Neutrophil (primary cell): ENCODE results near the gene ARHGAP23.

Experiments used
- H3K27ac ChIP-seq: fragments of 200-600 bp; sonication (generic); 2 replicates; pipeline ENCODE4 v1.5.1; 2016; ENCODE audit warnings: mild to moderate bottlenecking, moderate library complexity
- H3K27me3 ChIP-seq: fragments of 200-600 bp; sonication (generic); 2 replicates; pipeline ENCODE4 v1.6.0; 2016; ENCODE audit warnings: mild to moderate bottlenecking
- H3K36me3 ChIP-seq: fragments of 200-600 bp; sonication (generic); 2 replicates; pipeline ENCODE4 v1.5.1; 2017
- H3K4me1 ChIP-seq, 2 experiments: fragments of 200-600 bp in 1 of 2; sonication (generic) in 1 of 2; 1 replicate in 1 of 2; 2 replicates in 1 of 2; pipeline versions ENCODE4 v1.5.1 to v1.6.1; 2013 to 2016; ENCODE audit warnings: low read depth in 1 of 2, low read length in 1 of 2, mild to moderate bottlenecking in 1 of 2, moderate library complexity in 1 of 2; ENCODE audit not compliant: control insufficient read depth in 1 of 2, insufficient read depth in 1 of 2
- H3K4me3 ChIP-seq, 2 experiments: fragments of 200-600 bp in 1 of 2; sonication (generic) in 1 of 2; 1 replicate in 1 of 2; 2 replicates in 1 of 2; pipeline ENCODE4 v1.5.1; 2013 to 2016; ENCODE audit warnings: low read depth in 1 of 2, low read length in 1 of 2, mild to moderate bottlenecking in 1 of 2, moderate library complexity in 1 of 2
- H3K9me3 ChIP-seq: fragments of 200-600 bp; sonication (generic); 2 replicates; pipeline ENCODE4 v1.5.1; 2016
- CTCF ChIP-seq: fragments of 200-600 bp; sonication (generic); IDR thresholded peaks from 2 replicates; pipeline ENCODE4 v1.5.1; 2016; ENCODE audit warnings: antibody characterized with exemption

The ARHGAP23 gene

GRCh38 chr17:38461683-38462082 is 33.4 kb downstream of the ARHGAP23 start:
- peaks cover 12% of the 10 kb centered on the region for H3K36me3 ChIP-seq
- no peak for TF ChIP-seq CTCF
- H3K27me3 ChIP-seq = no peaks in the 10 kb centered on the region
- H3K4me1 ChIP-seq = no peaks in the 10 kb centered on the region
- no peak overlapping the region for H3K27ac ChIP-seq
- H3K4me3 ChIP-seq = no peak overlapping the region
- H3K9me3 ChIP-seq = no peaks in the 10 kb centered on the region

GRCh38 chr17:38463451-38463858 is 35.2 kb downstream of the ARHGAP23 start:
- Histone ChIP-seq H3K4me3 (no peak overlapping the region), H3K27me3 (no peaks in the 10 kb centered on the region), H3K36me3 (peaks cover 19% of the 10 kb centered on the region), H3K4me1 (no peaks in the 10 kb centered on the region), H3K9me3 (no peaks in the 10 kb centered on the region), H3K27ac (no peak overlapping the region)
- TF ChIP-seq CTCF = no peak

GRCh38 chr17:38464251-38464722 is 36.0 kb downstream of the ARHGAP23 start:
- Histone ChIP-seq H3K4me1 (no peaks in the 10 kb centered on the region), H3K27ac (no peak overlapping the region), H3K4me3 (no peak overlapping the region), H3K9me3 (no peaks in the 10 kb centered on the region), H3K36me3 (peaks cover 19% of the 10 kb centered on the region), H3K27me3 (no peaks in the 10 kb centered on the region)
- TF ChIP-seq CTCF = no peak

- no peaks in the 10 kb centered on the region for H3K4me1 ChIP-seq
- H3K9me3 ChIP-seq = no peaks in the 10 kb centered on the region
- H3K36me3 ChIP-seq = peaks cover 19% of the 10 kb centered on the region
- TF ChIP-seq CTCF = no peak
- H3K27me3 ChIP-seq = no peaks in the 10 kb centered on the region
- H3K27ac ChIP-seq = no peak overlapping the region
- no peak overlapping the region for H3K4me3 ChIP-seq
Measured at GRCh38 chr17:38464723-38465390, 36.6 kb downstream of the ARHGAP23 start.

- Histone ChIP-seq H3K4me3 (no peak overlapping the region), H3K36me3 (peaks cover 19% of the 10 kb centered on the region), H3K4me1 (no peaks in the 10 kb centered on the region), H3K9me3 (no peaks in the 10 kb centered on the region), H3K27ac (no peak overlapping the region), H3K27me3 (no peaks in the 10 kb centered on the region)
- no peak for TF ChIP-seq CTCF
Measured at GRCh38 chr17:38465391-38466345, 37.4 kb downstream of the ARHGAP23 start.
